IPS-20b (cell line): ENCODE measurements around the gene CRYGN.
A peak's percentile ranks its signal among the peaks of the same experiment; 100 is the strongest.

ENCODE experiments used
- H3K27ac ChIP-seq: one replicate; pipeline ENCODE4 v1.5.1; 2013; ENCODE audit warnings: low read length
- H3K27me3 ChIP-seq: 2 replicates; pipeline ENCODE4 v1.6.1; 2013; ENCODE audit warnings: mild to moderate bottlenecking, low read length, inconsistent platforms; ENCODE audit not compliant: insufficient read depth
- H3K36me3 ChIP-seq: 2 replicates; pipeline ENCODE4 v1.6.1; 2013; ENCODE audit warnings: low read depth, mild to moderate bottlenecking, inconsistent platforms, low read length, moderate library complexity; ENCODE audit not compliant: insufficient read depth
- H3K4me1 ChIP-seq: 2 replicates; pipeline ENCODE4 v1.6.1; 2013; ENCODE audit warnings: mild to moderate bottlenecking, control low read depth, inconsistent platforms, low read length, moderate library complexity; ENCODE audit not compliant: insufficient read depth
- H3K4me3 ChIP-seq: 2 replicates; pipeline ENCODE4 v1.5.1; 2013; ENCODE audit warnings: mild to moderate bottlenecking, low read length, inconsistent platforms
- H3K9ac ChIP-seq: 2 replicates; pipeline ENCODE4 v1.6.1; 2013; ENCODE audit warnings: low read depth, mild to moderate bottlenecking, inconsistent platforms, low read length, moderate library complexity
- H3K9me3 ChIP-seq: 2 replicates; pipeline ENCODE4 v1.6.1; 2013; ENCODE audit warnings: mild to moderate bottlenecking, low read depth, low read length, inconsistent platforms; ENCODE audit not compliant: insufficient read depth

CRYGN gene

DNA sequence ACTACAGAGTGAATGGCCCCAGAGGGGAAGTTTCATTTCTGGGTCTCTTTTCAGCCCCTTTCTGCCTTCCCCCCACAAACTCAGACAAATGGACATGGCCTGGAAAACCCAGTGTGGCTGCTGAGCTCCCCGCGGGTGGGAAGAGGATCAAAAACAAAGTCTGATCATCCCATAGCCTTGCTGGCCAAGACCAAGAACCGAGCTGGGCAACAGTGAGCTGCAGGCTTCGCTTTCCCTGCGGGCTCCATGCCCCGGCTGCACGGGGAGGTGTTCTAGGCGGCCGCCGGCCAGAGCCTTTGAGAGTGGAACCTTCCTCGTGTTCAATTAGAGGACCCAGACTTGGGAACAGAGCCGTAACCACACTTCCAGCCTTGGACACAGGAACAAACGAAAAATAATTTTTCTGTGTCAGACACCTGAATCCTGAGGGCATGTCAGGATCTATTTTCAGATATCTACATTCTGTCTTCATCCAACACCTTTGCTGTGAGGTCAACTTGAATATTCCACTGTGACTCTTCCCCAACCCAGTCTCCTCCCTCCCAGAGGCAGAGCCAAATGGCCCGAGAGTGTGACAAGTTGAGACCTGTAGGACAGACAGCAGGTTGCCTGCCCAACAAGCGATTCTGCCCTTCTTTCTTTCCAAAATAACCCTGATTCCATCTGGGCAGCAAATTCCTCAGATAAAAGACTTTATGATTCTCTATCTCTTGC, 56.1 kb downstream of the CRYGN start:
- H3K4me3 ChIP-seq, result no peak overlapping the region
- no peaks in the 10 kb centered on the region for H3K9me3 ChIP-seq
- H3K36me3 ChIP-seq, result peaks cover 7% of the 10 kb centered on the region; the same call in 1 of the 2 replicates
- H3K9ac ChIP-seq, result no peak overlapping the region
- H3K27me3 ChIP-seq, result peaks cover 40% of the 10 kb centered on the region
- H3K4me1 ChIP-seq, result no peaks in the 10 kb centered on the region; the same call in 1 of the 2 replicates
- no peak overlapping the region for H3K27ac ChIP-seq

DNA sequence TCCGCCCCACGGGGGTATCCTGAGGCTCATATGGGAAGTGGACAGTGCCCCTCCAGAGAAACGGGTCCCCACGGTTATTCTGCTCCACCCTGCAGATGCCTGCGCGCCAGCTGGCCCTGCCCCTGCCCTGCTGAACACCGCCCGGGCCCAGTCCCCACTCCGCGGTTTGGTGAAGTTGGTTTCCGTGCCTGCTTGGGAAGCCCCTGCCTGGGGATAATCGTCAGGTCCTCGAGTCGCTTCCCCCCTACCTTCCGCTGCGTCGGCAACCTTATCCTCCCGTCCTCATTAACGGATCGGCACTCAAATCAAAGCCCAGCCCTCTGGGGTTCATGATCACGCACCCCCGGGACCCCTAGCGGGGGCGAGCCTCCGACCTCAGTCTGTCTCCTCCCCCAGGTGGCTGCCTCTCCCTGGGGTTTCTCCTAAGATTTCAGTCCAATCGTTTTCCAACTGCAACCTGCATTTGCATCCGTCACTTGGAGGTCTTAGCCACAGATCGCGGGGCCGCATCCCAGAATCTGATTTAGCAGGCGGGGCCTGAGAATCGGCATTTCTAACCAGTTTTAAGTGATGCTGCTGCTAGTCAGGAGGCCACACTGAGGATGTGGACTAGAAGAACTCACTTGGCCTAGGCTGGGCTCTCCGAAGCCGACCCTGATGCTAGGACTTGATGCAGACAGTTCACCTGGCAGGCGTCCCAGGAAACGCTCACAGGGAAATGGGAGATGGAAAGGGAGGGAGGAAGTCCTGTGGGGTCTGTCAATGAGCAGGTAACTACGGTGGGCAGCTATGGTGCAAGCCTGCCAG, 57.7 kb downstream of the CRYGN start:
- Histone ChIP-seq H3K9me3 (no peaks in the 10 kb centered on the region), H3K27ac (no peak overlapping the region), H3K36me3 (peaks cover 18% of the 10 kb centered on the region; the same call in 1 of the 2 replicates), H3K27me3 (peaks cover 40% of the 10 kb centered on the region), H3K4me1 (no peaks in the 10 kb centered on the region; the same call in 1 of the 2 replicates), H3K4me3 (peak overlapping the region; percentile 61; the same call in 1 of the 2 replicates), H3K9ac (no peak overlapping the region)

DNA sequence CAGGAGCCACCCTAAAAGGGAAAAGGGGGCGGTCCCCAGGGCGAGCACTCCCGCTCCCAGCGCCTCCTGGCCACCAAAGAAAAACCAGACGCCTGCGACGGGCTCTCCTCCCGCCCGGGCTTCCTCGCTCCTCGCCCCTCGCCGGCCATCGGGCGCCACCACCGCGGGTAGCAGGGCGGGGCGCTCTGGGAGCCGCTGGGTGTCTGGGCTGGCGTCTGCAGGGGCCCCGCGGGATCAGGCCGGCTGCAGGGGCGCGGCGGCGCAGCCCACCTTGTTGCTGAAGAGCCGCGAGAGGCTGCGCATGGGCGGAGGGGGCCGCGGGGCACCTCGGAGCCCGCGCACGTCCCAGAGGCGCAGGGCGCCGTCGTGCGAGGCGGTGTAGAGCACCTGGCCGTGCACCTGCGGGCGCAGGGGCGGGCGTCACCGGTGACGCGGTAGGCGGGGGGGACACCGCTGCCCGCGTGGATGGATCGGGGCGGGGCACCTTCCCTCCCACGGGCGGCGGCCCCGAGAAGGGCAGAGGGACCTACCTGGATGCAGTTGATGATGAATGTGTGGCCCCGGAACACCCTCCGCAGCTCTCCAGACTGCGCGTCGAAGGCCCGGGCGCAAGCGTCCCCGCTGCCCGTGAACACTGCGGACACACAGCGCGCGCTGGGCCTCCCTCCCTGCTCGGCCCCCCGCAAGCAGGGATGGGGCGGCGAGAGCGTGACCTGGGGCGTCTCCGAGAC, 58.4 kb downstream of the CRYGN start:
- no peak overlapping the region for H3K27ac ChIP-seq
- peak overlapping the region; percentile 61; the same call in 1 of the 2 replicates for H3K4me3 ChIP-seq
- no peak overlapping the region for H3K9ac ChIP-seq
- no peaks in the 10 kb centered on the region; the same call in 1 of the 2 replicates for H3K4me1 ChIP-seq
- H3K27me3 ChIP-seq, result peaks cover 40% of the 10 kb centered on the region
- H3K36me3 ChIP-seq, result peaks cover 26% of the 10 kb centered on the region; the same call in 1 of the 2 replicates
- no peaks in the 10 kb centered on the region for H3K9me3 ChIP-seq

DNA sequence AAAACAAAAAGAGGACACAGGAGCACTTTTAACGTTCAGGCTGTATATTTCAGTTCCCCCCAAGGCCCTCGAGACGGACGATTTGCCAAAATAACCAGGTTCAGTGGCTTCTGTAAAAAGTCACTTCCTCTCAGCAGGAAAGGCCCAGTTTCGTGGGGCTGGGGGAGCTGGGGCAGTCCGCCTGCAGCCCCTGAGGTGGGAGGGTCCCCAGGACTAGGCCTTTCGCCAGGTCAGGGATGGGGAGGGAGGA, 58.9 kb downstream of the CRYGN start:
- Histone ChIP-seq H3K36me3 (peaks cover 30% of the 10 kb centered on the region; the same call in 1 of the 2 replicates), H3K9me3 (no peaks in the 10 kb centered on the region), H3K27me3 (peaks cover 40% of the 10 kb centered on the region), H3K4me3 (peak overlapping the region; percentile 35; the same call in 1 of the 2 replicates), H3K27ac (no peak overlapping the region), H3K4me1 (no peaks in the 10 kb centered on the region; the same call in 1 of the 2 replicates), H3K9ac (no peak overlapping the region)

DNA sequence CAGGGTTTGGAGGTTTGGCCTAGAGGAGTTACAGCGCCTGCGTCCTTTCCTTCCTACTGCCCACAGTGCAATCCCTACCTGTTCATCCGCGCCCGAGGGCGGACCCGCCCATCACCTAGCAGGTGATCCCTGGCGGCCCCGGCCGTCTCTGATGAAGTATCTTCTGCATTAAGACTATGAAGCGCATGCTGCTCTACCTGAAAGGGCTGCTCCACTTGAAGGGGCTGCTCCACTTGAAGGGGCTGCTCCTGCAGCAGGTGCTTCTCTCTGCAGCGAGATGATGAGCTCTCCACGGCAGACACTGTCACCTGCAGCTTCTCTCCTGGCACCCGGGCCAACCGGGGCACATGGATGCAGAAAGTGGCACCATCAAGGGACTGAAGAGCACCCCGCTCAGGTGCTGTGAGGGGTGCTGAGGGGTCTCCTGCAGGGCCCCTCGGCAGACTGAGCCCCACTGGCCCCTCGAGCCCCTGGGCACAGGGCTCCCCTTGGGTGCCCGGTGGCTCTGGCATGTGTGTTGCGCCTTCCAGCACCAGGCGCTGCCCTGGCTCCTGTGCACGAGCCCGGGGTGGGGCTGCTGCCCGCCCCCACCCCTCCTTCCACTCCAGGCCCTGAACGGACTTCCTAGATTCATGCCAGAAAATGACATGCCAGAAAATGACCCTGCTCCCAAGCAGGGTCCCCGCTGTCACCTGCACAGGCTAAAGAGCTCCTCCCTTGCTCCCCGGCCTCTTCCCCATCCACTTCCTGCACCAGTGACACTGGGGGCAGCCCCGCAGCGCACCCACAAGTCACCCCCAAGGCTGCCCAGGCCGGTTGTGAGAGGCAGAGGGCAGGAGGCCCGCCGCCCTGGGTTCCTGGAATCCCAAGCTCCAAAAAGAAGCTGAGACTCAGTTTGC, 59.5 kb downstream of the CRYGN start:
- peaks cover 40% of the 10 kb centered on the region for H3K27me3 ChIP-seq
- H3K4me3 ChIP-seq, result peak overlapping the region; percentile 35; the same call in 1 of the 2 replicates
- H3K36me3 ChIP-seq, result peaks cover 36% of the 10 kb centered on the region
- no peak overlapping the region for H3K27ac ChIP-seq
- H3K9ac ChIP-seq, result no peak overlapping the region
- H3K4me1 ChIP-seq, result no peaks in the 10 kb centered on the region; the same call in 1 of the 2 replicates
- H3K9me3 ChIP-seq, result no peaks in the 10 kb centered on the region

DNA sequence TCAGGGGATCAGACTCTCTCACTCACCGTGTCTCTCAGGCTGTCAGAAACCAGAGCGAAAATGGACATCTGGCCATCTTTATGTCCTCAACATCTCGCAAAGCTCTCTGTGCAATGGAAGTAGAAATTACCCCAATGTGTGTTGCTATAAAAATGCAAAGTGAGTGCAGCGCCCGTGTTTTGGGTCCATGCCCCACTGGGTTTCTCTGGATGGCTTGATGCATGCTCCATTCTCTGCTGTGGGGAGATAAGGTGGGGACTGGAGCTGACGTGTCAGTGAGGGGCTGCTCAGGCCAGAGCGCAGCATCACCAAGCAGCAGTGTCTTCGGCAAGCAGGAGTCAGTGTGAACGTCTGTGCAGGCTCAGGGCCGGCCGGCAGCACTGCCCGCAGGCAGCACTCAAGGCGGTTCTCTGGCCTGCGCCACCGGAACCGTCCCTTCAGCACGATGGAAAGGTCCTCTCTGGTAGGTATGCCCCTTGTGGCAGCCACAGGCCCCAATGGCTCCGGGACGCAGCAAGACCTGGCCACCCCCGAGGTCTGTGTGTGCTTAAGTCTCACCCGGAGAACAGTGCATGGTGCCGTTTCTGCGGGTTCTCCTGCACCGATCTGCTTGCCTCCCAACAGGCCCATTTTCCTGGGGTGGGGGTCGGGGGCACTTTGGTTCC, 60.3 kb downstream of the CRYGN start:
- Histone ChIP-seq H3K27ac (no peak overlapping the region), H3K9ac (no peak overlapping the region), H3K4me1 (no peaks in the 10 kb centered on the region; the same call in 1 of the 2 replicates), H3K9me3 (no peaks in the 10 kb centered on the region), H3K36me3 (peaks cover 38% of the 10 kb centered on the region), H3K4me3 (no peak overlapping the region), H3K27me3 (peaks cover 38% of the 10 kb centered on the region)

DNA sequence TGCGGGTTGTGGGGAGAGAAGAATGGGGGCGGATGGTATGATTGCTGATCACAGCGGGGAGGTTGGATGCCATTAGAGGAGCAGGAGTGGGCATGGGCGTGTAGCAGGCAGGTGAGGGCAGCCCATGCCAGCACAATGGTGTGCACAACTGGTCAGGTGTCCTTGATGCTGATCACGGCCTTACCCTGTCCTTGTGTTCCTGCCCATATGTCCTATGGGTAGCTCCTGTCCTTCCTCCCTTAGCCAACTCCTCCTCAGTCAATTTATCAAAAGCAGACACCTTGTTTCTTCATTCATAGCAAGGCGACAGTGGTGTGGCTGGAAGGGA, 60.8 kb downstream of the CRYGN start:
- no peak overlapping the region for H3K9ac ChIP-seq
- H3K36me3 ChIP-seq, result peaks cover 43% of the 10 kb centered on the region
- no peaks in the 10 kb centered on the region; the same call in 1 of the 2 replicates for H3K4me1 ChIP-seq
- no peak overlapping the region for H3K27ac ChIP-seq
- no peak overlapping the region for H3K4me3 ChIP-seq
- no peaks in the 10 kb centered on the region for H3K9me3 ChIP-seq
- peaks cover 33% of the 10 kb centered on the region for H3K27me3 ChIP-seq
